Measurements from ENCODE around the gene PTPRQ. TPM values are rescaled to one million over a fixed set of nuclear protein-coding genes. Genes with fewer than 3 reads are reported as not detected.
"Not testable (repeated sequence)": the region's sequence is repeated elsewhere in the genome, so short reads cannot be mapped to it uniquely, and the experiment has no call there.

The PTPRQ gene
- total RNA-seq, 1 donor, result not detected

DNA sequence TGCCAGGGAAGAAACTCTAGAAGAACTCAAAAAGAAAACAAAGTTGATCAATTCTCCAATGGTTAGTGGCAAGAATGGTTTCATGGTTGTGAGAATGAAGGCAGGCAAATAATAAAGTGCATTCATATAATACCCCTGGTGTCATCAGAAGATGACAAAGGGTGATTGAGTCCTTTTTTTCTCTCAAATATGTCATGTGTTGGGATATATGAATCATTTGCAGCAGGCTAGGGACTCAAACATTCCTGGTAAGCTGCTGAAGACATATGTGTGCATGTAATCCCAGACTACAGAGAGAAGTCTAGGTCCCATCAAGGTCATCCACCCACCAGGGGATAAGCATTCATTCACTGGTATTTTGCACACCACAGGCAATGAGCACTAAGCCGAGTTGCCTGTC is 181.0 kb downstream of the PTPRQ start:
- H3K27me3 ChIP-seq (ENCODE audit: insufficient read depth, low read length), result no peaks in the 10 kb centered on the region
- H3K9me3 ChIP-seq (ENCODE audit: low read depth, low read length), result no peaks in the 10 kb centered on the region
- H3K4me3 ChIP-seq (ENCODE audit: low read length), result no peak overlapping the region
- no peaks in the 10 kb centered on the region for H3K4me1 ChIP-seq (ENCODE audit: insufficient read depth, low read length)

- Histone ChIP-seq H3K27me3 (ENCODE audit: insufficient read depth, low read length) (no peaks in the 10 kb centered on the region), H3K9me3 (ENCODE audit: low read depth, low read length) (no peaks in the 10 kb centered on the region), H3K4me1 (ENCODE audit: insufficient read depth, low read length) (no peaks in the 10 kb centered on the region)
These were observed 181.9 kb downstream of the PTPRQ start for GRCh38 chr12:80625901-80626300.

GRCh38 chr12:80627782-80628181 is 183.7 kb downstream of the PTPRQ start:
- Histone ChIP-seq H3K4me1 (ENCODE audit: insufficient read depth, low read length) (no peaks in the 10 kb centered on the region), H3K27me3 (ENCODE audit: insufficient read depth, low read length) (no peaks in the 10 kb centered on the region), H3K9me3 (ENCODE audit: low read depth, low read length) (no peaks in the 10 kb centered on the region), H3K4me3 (ENCODE audit: low read length) (no peak overlapping the region)

More at GRCh38 chr12:80625901-80626300, 181.9 kb downstream of the PTPRQ start:
- H3K4me3 ChIP-seq (ENCODE audit: low read length), result no peak overlapping the region

GRCh38 chr12:80632835-80633234 is 188.8 kb downstream of the PTPRQ start:
- Histone ChIP-seq H3K4me1 (ENCODE audit: insufficient read depth, low read length) (no peaks in the 10 kb centered on the region), H3K27me3 (ENCODE audit: insufficient read depth, low read length) (no peaks in the 10 kb centered on the region), H3K4me3 (ENCODE audit: low read length) (no peak overlapping the region), H3K9me3 (ENCODE audit: low read depth, low read length) (no peaks in the 10 kb centered on the region)

DNA sequence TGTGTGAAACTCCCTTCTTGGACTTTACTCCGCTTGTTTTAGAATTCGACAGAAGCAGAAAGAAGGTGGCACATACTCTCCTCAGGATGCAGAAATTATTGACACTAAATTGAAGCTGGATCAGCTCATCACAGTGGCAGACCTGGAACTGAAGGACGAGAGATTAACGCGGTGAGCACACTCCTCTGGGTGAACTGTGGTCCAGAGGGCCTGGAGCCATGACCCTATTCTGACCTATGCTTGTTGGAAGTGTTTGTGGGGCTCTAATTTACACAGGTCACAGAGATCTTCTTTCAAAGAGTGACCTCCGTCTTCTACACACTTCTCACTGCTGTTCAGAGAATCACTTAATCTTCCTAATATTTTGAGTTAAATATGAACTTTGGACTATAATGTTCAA is 190.9 kb downstream of the PTPRQ start:
- Histone ChIP-seq H3K4me1 (ENCODE audit: insufficient read depth, low read length) (no peaks in the 10 kb centered on the region), H3K4me3 (ENCODE audit: low read length) (no peak overlapping the region), H3K9me3 (ENCODE audit: low read depth, low read length) (no peaks in the 10 kb centered on the region), H3K27me3 (ENCODE audit: insufficient read depth, low read length) (no peaks in the 10 kb centered on the region)

DNA sequence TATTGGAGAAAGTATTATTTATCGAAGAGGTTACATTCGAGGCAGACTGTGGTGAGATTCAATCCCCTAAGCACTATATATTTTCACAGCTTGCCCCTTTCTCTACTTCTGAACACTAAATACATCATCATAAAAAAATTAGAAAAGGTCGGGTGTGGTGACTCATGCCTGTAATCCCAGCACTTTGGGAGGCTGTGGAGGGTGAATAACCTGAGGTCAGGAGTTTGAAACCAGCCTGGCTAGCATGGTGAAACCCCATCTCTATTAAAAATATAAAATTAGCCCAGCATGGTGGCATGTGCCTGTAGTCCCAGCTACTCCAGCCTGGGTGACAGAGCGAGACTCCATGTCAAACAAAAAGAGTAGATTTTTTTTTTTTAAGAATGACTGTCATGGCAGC is 192.8 kb downstream of the PTPRQ start:
- no peaks in the 10 kb centered on the region for H3K9me3 ChIP-seq (ENCODE audit: low read depth, low read length)
- no peaks in the 10 kb centered on the region for H3K4me1 ChIP-seq (ENCODE audit: insufficient read depth, low read length)
- no peaks in the 10 kb centered on the region for H3K27me3 ChIP-seq (ENCODE audit: insufficient read depth, low read length)
- H3K4me3 ChIP-seq (ENCODE audit: low read length), result no peak overlapping the region

GRCh38 chr12:80641936-80642335 is 197.9 kb downstream of the PTPRQ start:
- H3K4me1 ChIP-seq (ENCODE audit: insufficient read depth, low read length), result no peaks in the 10 kb centered on the region

DNA sequence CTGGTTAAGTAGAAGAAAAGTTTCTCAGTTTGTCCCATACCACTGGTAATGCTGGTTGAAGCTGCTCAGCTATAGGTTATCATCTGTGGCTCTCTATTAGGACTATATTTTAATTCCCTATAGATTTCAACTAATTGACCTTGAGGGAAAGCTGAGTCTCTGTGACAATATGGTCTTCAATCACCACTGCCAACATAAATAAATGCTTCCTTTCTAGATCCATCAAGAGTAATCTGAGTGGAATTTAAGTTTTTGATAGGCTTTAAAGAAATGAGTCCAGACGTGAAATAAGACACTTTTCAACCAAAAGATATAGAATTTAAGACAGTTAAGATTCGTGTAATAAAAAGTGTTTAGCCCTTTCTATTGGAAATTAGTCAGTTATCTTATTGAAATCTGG is 199.9 kb downstream of the PTPRQ start:
- Histone ChIP-seq H3K4me1 (ENCODE audit: insufficient read depth, low read length) (no peaks in the 10 kb centered on the region), H3K9me3 (ENCODE audit: low read depth, low read length) (no peaks in the 10 kb centered on the region), H3K27me3 (ENCODE audit: insufficient read depth, low read length) (no peaks in the 10 kb centered on the region), H3K4me3 (ENCODE audit: low read length) (no peak overlapping the region)

More at GRCh38 chr12:80641936-80642335, 197.9 kb downstream of the PTPRQ start:
- Histone ChIP-seq H3K9me3 (ENCODE audit: low read depth, low read length) (no peaks in the 10 kb centered on the region), H3K27me3 (ENCODE audit: insufficient read depth, low read length) (no peaks in the 10 kb centered on the region), H3K4me3 (ENCODE audit: low read length) (no peak overlapping the region)

- Histone ChIP-seq H3K4me3 (ENCODE audit: low read length) (no peak overlapping the region), H3K9me3 (ENCODE audit: low read depth, low read length) (no peaks in the 10 kb centered on the region)
These were observed 204.8 kb downstream of the PTPRQ start for GRCh38 chr12:80648881-80649280.

DNA sequence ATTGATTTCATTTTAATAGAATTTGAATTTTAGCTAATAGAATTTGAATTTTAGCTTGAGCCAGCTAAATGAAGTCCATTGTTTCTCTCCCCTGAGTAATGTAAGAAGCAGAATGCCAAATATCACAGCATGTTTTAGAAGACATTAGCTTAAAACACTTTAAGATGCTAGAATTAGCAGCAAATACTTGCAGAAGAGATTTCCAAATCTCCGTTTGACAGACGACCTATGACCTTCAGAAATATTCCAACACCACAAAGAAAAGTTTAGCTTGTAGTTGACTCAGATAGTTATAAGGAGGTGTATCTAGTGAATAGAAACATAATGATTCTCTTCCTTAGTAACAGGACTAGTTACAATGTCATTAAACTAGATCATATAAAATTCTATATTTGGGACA is 211.7 kb downstream of the PTPRQ start:
- no peaks in the 10 kb centered on the region for H3K27me3 ChIP-seq (ENCODE audit: insufficient read depth, low read length)
- no peaks in the 10 kb centered on the region for H3K4me1 ChIP-seq (ENCODE audit: insufficient read depth, low read length)
- no peaks in the 10 kb centered on the region for H3K9me3 ChIP-seq (ENCODE audit: low read depth, low read length)
- H3K4me3 ChIP-seq (ENCODE audit: low read length), result no peak overlapping the region

More at GRCh38 chr12:80648881-80649280, 204.8 kb downstream of the PTPRQ start:
- H3K4me1 ChIP-seq (ENCODE audit: insufficient read depth, low read length), result no peaks in the 10 kb centered on the region
- H3K27me3 ChIP-seq (ENCODE audit: insufficient read depth, low read length), result no peaks in the 10 kb centered on the region

- Histone ChIP-seq H3K27me3 (ENCODE audit: insufficient read depth, low read length) (no peaks in the 10 kb centered on the region), H3K4me1 (ENCODE audit: insufficient read depth, low read length) (no peaks in the 10 kb centered on the region), H3K9me3 (ENCODE audit: low read depth, low read length) (no peaks in the 10 kb centered on the region), H3K4me3 (ENCODE audit: low read length) (no peak overlapping the region)
These were observed 215.6 kb downstream of the PTPRQ start for GRCh38 chr12:80659512-80660063.

DNA sequence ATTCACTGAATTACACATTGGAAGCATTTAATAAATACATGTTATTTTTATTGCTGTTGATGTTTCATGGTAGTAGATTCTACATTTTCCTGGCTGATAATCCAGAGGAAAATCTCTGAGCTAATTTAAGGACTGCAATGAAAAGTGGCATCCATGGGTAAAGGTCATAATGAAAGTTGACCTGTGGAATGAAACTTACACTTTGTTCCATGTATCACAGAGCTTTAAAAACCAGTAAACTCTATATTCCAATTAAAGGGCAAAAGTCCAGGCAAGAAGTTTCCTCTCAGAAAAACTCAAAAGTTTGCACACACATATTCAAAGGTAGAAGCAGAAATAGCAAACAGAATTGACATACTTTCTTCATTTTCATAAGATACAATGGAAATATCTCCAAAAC is 218.6 kb downstream of the PTPRQ start:
- Histone ChIP-seq H3K4me3 (ENCODE audit: low read length) (no peak overlapping the region), H3K27me3 (ENCODE audit: insufficient read depth, low read length) (no peaks in the 10 kb centered on the region), H3K4me1 (ENCODE audit: insufficient read depth, low read length) (no peaks in the 10 kb centered on the region), H3K9me3 (ENCODE audit: low read depth, low read length) (no peaks in the 10 kb centered on the region)

- Histone ChIP-seq H3K9me3 (ENCODE audit: low read depth, low read length) (no peaks in the 10 kb centered on the region), H3K4me3 (ENCODE audit: low read length) (no peak overlapping the region), H3K4me1 (ENCODE audit: insufficient read depth, low read length) (no peaks in the 10 kb centered on the region), H3K27me3 (ENCODE audit: insufficient read depth, low read length) (no peaks in the 10 kb centered on the region)
These were observed 226.2 kb downstream of the PTPRQ start for GRCh38 chr12:80670214-80670613.

- H3K4me3 ChIP-seq (ENCODE audit: low read length); H3K4me1 ChIP-seq (ENCODE audit: insufficient read depth, low read length); H3K9me3 ChIP-seq (ENCODE audit: low read depth, low read length); H3K27me3 ChIP-seq (ENCODE audit: insufficient read depth, low read length): not testable (repeated sequence)
These were observed 232.1 kb downstream of the PTPRQ start for GRCh38 chr12:80676042-80676636.

- Histone ChIP-seq H3K27me3 (ENCODE audit: insufficient read depth, low read length) (no peaks in the 10 kb centered on the region), H3K4me3 (ENCODE audit: low read length) (no peak overlapping the region), H3K4me1 (ENCODE audit: insufficient read depth, low read length) (no peaks in the 10 kb centered on the region), H3K9me3 (ENCODE audit: low read depth, low read length) (no peaks in the 10 kb centered on the region)
These were observed 232.8 kb downstream of the PTPRQ start for GRCh38 chr12:80676856-80677255.

- Histone ChIP-seq H3K4me1 (ENCODE audit: insufficient read depth, low read length) (no peaks in the 10 kb centered on the region), H3K4me3 (ENCODE audit: low read length) (no peak overlapping the region), H3K9me3 (ENCODE audit: low read depth, low read length) (no peaks in the 10 kb centered on the region), H3K27me3 (ENCODE audit: insufficient read depth, low read length) (no peaks in the 10 kb centered on the region)
These were observed 234.0 kb downstream of the PTPRQ start for GRCh38 chr12:80677994-80678393.
